Heart left ventricle (tissue), 16 donors: ENCODE results near the gene KLHL12. TPM values are rescaled to one million over a fixed set of nuclear protein-coding genes. Genes with fewer than 3 reads are reported as not detected.

Source experiments
- ATAC-seq, 4 donors: fragments of 200-7000 bp; cut with Tn5 transposase; one replicate each; pipeline ENCODE4 v1.9.1; 2020 to 2022; ENCODE audit warnings: moderate library complexity in 4 of 4, mild to moderate bottlenecking in 3 of 4, moderate number of reproducible peaks in 1 of 4
- DNase-seq, 5 donors: peaks; one replicate each; pipeline ENCODE4 v3.0.0-alpha.2; 2020
- H3K27ac ChIP-seq, 12 donors: fragments of 200-600 bp; sonication (generic) in 4 of 12; one replicate each; pipeline versions ENCODE4 v1.5.0 to v1.8.0; 2016 to 2022; ENCODE audit warnings: mild to moderate bottlenecking in 2 of 12
- H3K27me3 ChIP-seq, 9 donors: fragments of 200-600 bp; sonication (generic) in 2 of 9; one replicate each; pipeline versions ENCODE4 v1.5.1 to v1.8.0; 2016 to 2022; ENCODE audit warnings: mild to moderate bottlenecking in 3 of 9
- H3K36me3 ChIP-seq, 9 donors: fragments of 200-600 bp; sonication (generic) in 2 of 9; one replicate each; pipeline versions ENCODE4 v1.5.0 to v1.8.0; 2018 to 2022; ENCODE audit warnings: mild to moderate bottlenecking in 2 of 9
- H3K4me1 ChIP-seq, 12 donors: fragments of 200-600 bp; sonication (generic) in 4 of 12; one replicate each; pipeline versions ENCODE4 v1.5.0 to v1.8.0; 2016 to 2022; ENCODE audit warnings: mild to moderate bottlenecking in 3 of 12
- H3K4me3 ChIP-seq, 12 donors: fragments of 200-600 bp; sonication (generic) in 4 of 12; one replicate each; pipeline versions ENCODE4 v1.5.0 to v1.8.0; 2017 to 2022; ENCODE audit warnings: mild to moderate bottlenecking in 9 of 12, moderate library complexity in 4 of 12
- H3K9me3 ChIP-seq, 12 donors: fragments of 200-600 bp; sonication (generic) in 4 of 12; one replicate each; pipeline versions ENCODE4 v1.5.0 to v1.8.0; 2016 to 2022; ENCODE audit warnings: mild to moderate bottlenecking in 1 of 12
- CTCF ChIP-seq, 12 donors: fragments of 200-600 bp; sonication (generic) in 4 of 12; IDR thresholded peaks; one replicate each; pipeline versions ENCODE4 v1.5.0 to v1.8.0; 2018 to 2022; ENCODE audit warnings: antibody characterized with exemption in 12 of 12, mild to moderate bottlenecking in 5 of 12
- POLR2A ChIP-seq, 2 donors: fragments of 450-650 bp; IDR thresholded peaks; one replicate each; pipeline ENCODE4 v1.6.1; 2017; ENCODE audit warnings: antibody characterized with exemption in 2 of 2, mild to moderate bottlenecking in 2 of 2, moderate library complexity in 2 of 2
- WGBS, 4 donors: extraction: QIAGEN DNeasy Blood & Tissue Kit in 2 of 4; methylation state at CpG; one replicate each; pipeline versions ENCODE4 v1.1.5 to v1.1.7; 2013 to 2018; 5-methylcytosine and 5-hydroxymethylcytosine counted together
- intact Hi-C, 10 donors: fragments of 100-400 bp; cut with DNase I; formaldehyde crosslinking; loops; one replicate each; pipeline versions ENCODE4 v1.11.1 to v1.14.2; 2022
- polyA plus RNA-seq, 2 donors: library from polyadenylated mRNA; stranded (reverse); fragments of 200-250 nt; gene quantifications; one replicate each; pipeline ENCODE4 v1.2.3, GENCODE V29; 2013
- total RNA-seq, 9 donors: library from RNA; depleted of rRNA in 2 of 9; stranded (reverse); fragments of >200 nt in 2 of 9; fragmentation: NEBNext Ultra II Directional in 3 of 9; extraction: Animal tissue kit (Norgen Biotek cat#: 25700) in 3 of 9; gene quantifications; one replicate each; pipeline versions ENCODE4 v1.1.0 to v1.2.4, GENCODE V29; 2016 to 2023
- donor health status: ischemic (EF 13 %, LVEDD 7.1; RV severe dilation, severe dysfunction).
- donor health status: healthy with polysubstance abuse.
- donor health status: DM: no; HTN: yes; CAD: no.
- donor health status: DM: no; HTN: no; CAD: no.
- donor health status: ischemic (EF 25% LVEDD 6.9; RV normal size, moderate dysfunction).
- donor health status: ischemic (EF 25% LVEDD 5.7; RV mildly dilated, moderate dysfunction).
- donor health status: healthy.
- donor health status: DM: yes; HTN: yes; CAD: no.
- donor health status: ischemic (EF 35%, LVEDD 5.7; RV mildly dilated, moderate dysfunction).
- donor health status: nonischemic (EF 11% LVEDD 7.7; RV severe dilation, severe dysfunction).
- donor health status: DM: yes; HTN: yes; CAD: no.
- donor health status: PGD.
- donor health status: ischemic (EF 29% LVEDD 5.4; RV normal size, mild dysfunction).
- donor health status: nonischemic (EF 23%, LVEDD 6.1; RV moderate dilation, normal function).

Gene KLHL12
- total and polyA plus RNA-seq, 11 donors, result 10.4 to 30.1 (median 18.8) TPM

- Histone ChIP-seq H3K9me3 (no peaks in the 10 kb centered on the region), H3K36me3 (peaks cover 0 to 36% (median 30%) of the 10 kb centered on the region in 9 donors), H3K4me3 (no peak overlapping the region), H3K4me1 (no peaks in the 10 kb centered on the region), H3K27me3 (no peaks in the 10 kb centered on the region), H3K27ac (no peak overlapping the region)
- intact Hi-C loops, result loop anchor here in 1 of 10 donors (10.0 kb wide), 1 partner anchor 135 kb away; no protein-coding TSS in a partner anchor
- no peak for DNase-seq
- no peak for ATAC-seq
- TF ChIP-seq CTCF (IDR thresholded peaks at IDR 0.05), result no peak
- TF ChIP-seq POLR2A (IDR thresholded peaks at IDR 0.05), result no peak
These were observed 47.0 kb downstream of the KLHL12 start for GRCh38 chr1:202880062-202880461.

- Histone ChIP-seq H3K4me3 (no peak overlapping the region), H3K9me3 (no peaks in the 10 kb centered on the region), H3K27me3 (no peaks in the 10 kb centered on the region), H3K4me1 (no peaks in the 10 kb centered on the region), H3K36me3 (peaks cover 0 to 36% (median 30%) of the 10 kb centered on the region in 9 donors), H3K27ac (no peak overlapping the region)
- ATAC-seq (no peak), DNase-seq (no peak)
- intact Hi-C loops, result no loop called here
- WGBS, 4 donors, result 96 to 100% (median 98%) methylated on average over 1 of the region's 1 CpG
- no peak for TF ChIP-seq CTCF (IDR thresholded peaks at IDR 0.05)
- no peak for TF ChIP-seq POLR2A (IDR thresholded peaks at IDR 0.05)
These were observed 47.9 kb downstream of the KLHL12 start for GRCh38 chr1:202879128-202879527.

GRCh38 chr1:202873026-202873425 is 54.0 kb downstream of the KLHL12 start:
- WGBS, 4 donors, result 81 to 94% (median 93%) methylated on average over 3 to 4 of the region's 4 CpGs

GRCh38 chr1:202871367-202871766 is 55.7 kb downstream of the KLHL12 start:
- DNase-seq, result no peak
- Histone ChIP-seq H3K27me3 (no peaks in the 10 kb centered on the region), H3K4me1 (no peaks in the 10 kb centered on the region), H3K36me3 (no peaks in the 10 kb centered on the region), H3K9me3 (no peaks in the 10 kb centered on the region), H3K27ac (no peak overlapping the region), H3K4me3 (no peak overlapping the region)
- intact Hi-C loops, result no loop called here
- no peak for ATAC-seq
- WGBS, 4 donors, result 78 to 86% (median 83%) methylated on average over 4 of the region's 4 CpGs
- TF ChIP-seq POLR2A (IDR thresholded peaks at IDR 0.05) (no peak), CTCF (IDR thresholded peaks at IDR 0.05) (no peak)

More at GRCh38 chr1:202873026-202873425, 54.0 kb downstream of the KLHL12 start:
- DNase-seq (no peak), ATAC-seq (no peak)
- TF ChIP-seq POLR2A (IDR thresholded peaks at IDR 0.05), result no peak
- no peak for TF ChIP-seq CTCF (IDR thresholded peaks at IDR 0.05)
- Histone ChIP-seq H3K9me3 (no peaks in the 10 kb centered on the region), H3K4me3 (no peak overlapping the region), H3K36me3 (peaks cover 0 to 5% (median 0%) of the 10 kb centered on the region in 9 donors), H3K4me1 (no peaks in the 10 kb centered on the region), H3K27me3 (no peaks in the 10 kb centered on the region), H3K27ac (no peak overlapping the region)
- intact Hi-C loops, result no loop called here
